WERI-Rb-1 (cell line): Measurements from ENCODE around the gene TRIM47.

Source experiments
- DNase-seq: peaks from one replicate; pipeline ENCODE4 v3.0.0-alpha.2; 2020
- H3K27ac ChIP-seq: fragments of 250-450 bp; sonication (Bioruptor Pico); 2 replicates; pipeline ENCODE4 v1.5.1; 2020; ENCODE audit warnings: mild to moderate bottlenecking, moderate library complexity
- H3K27me3 ChIP-seq: fragments of 250-450 bp; sonication (Bioruptor Pico); 2 replicates; pipeline ENCODE4 v1.5.1; 2021; ENCODE audit warnings: mild to moderate bottlenecking, low read depth, moderate library complexity; ENCODE audit not compliant: insufficient read depth, severe bottlenecking
- H3K36me3 ChIP-seq: fragments of 250-450 bp; sonication (Bioruptor Pico); 2 replicates; pipeline ENCODE4 v1.5.1; 2020; ENCODE audit warnings: mild to moderate bottlenecking, moderate library complexity
- H3K4me3 ChIP-seq: 2 replicates; pipeline ENCODE4 v1.5.1; 2011; ENCODE audit warnings: low read depth, mild to moderate bottlenecking, control low read depth, low read length
- H3K9me3 ChIP-seq: fragments of 250-450 bp; sonication (Bioruptor Pico); 2 replicates; pipeline ENCODE4 v1.5.1; 2021; ENCODE audit warnings: mild to moderate bottlenecking, moderate library complexity; ENCODE audit not compliant: severe bottlenecking
- TF ChIP-seq, protein P1 (sequence below): IDR thresholded peaks from 2 replicates; pipeline ENCODE4 v1.5.1; 2011; ENCODE audit warnings: low read depth, mild to moderate bottlenecking, control low read depth, inconsistent platforms, low read length

Gene TRIM47

GRCh38 chr17:75825149-75825552 lies 53.2 kb downstream of the TRIM47 start:
- H3K9me3 ChIP-seq, result no peaks in the 10 kb centered on the region
- H3K27ac ChIP-seq, result no peak overlapping the region; the same call in 1 of the 2 replicates
- DNase-seq, result no peak
- peaks cover 68% of the 10 kb centered on the region for H3K36me3 ChIP-seq
- no peak overlapping the region for H3K4me3 ChIP-seq
- H3K27me3 ChIP-seq, result no peaks in the 10 kb centered on the region
- TF ChIP-seq, protein P1, sequence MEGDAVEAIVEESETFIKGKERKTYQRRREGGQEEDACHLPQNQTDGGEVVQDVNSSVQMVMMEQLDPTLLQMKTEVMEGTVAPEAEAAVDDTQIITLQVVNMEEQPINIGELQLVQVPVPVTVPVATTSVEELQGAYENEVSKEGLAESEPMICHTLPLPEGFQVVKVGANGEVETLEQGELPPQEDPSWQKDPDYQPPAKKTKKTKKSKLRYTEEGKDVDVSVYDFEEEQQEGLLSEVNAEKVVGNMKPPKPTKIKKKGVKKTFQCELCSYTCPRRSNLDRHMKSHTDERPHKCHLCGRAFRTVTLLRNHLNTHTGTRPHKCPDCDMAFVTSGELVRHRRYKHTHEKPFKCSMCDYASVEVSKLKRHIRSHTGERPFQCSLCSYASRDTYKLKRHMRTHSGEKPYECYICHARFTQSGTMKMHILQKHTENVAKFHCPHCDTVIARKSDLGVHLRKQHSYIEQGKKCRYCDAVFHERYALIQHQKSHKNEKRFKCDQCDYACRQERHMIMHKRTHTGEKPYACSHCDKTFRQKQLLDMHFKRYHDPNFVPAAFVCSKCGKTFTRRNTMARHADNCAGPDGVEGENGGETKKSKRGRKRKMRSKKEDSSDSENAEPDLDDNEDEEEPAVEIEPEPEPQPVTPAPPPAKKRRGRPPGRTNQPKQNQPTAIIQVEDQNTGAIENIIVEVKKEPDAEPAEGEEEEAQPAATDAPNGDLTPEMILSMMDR, result no peak

- no peak for DNase-seq
- no peak overlapping the region for H3K4me3 ChIP-seq
- TF ChIP-seq, protein P1, result no peak
- H3K27ac ChIP-seq, result no peak overlapping the region
- no peaks in the 10 kb centered on the region for H3K27me3 ChIP-seq
- H3K36me3 ChIP-seq, result peaks cover 73% of the 10 kb centered on the region
- H3K9me3 ChIP-seq, result no peaks in the 10 kb centered on the region
Observed at GRCh38 chr17:75824666-75825065, 53.7 kb downstream of the TRIM47 start.
